OCI-LY3 (cell line): Measurements from ENCODE around the gene RAB35.

Experiments used
- H2AFZ ChIP-seq: fragments of 200-600, 300-600 bp; shearing (Covaris generic); 2 replicates; pipeline ENCODE4 v1.6.0; 2014; ENCODE audit warnings: antibody characterized with exemption, low read depth, low read length
- H3K27ac ChIP-seq: fragments of 200-600, 300-600 bp; sonication (generic); 2 replicates; pipeline ENCODE4 v1.5.1; 2014; ENCODE audit warnings: mild to moderate bottlenecking, low read length, moderate library complexity, mixed read lengths
- H3K27me3 ChIP-seq: fragments of 200-600, 300-600 bp; sonication (generic); 2 replicates; pipeline ENCODE4 v1.6.1; 2014; ENCODE audit warnings: low read depth, low read length, mixed read lengths
- H3K36me3 ChIP-seq: fragments of 200-600, 300-600 bp; sonication (generic); replicated peaks from 2 replicates; pipeline ENCODE3; 2014; ENCODE audit warnings: low read depth, low read length, mixed read lengths
- H3K4me1 ChIP-seq: fragments of 300-600, 200-600 bp; sonication (generic); 2 replicates; pipeline ENCODE4 v1.6.1; 2014; ENCODE audit warnings: low read length, mixed read lengths
- H3K4me2 ChIP-seq: fragments of 200-600, 300-600 bp; sonication (generic); 2 replicates; pipeline ENCODE4 v1.6.1; 2014; ENCODE audit warnings: low read length, mixed read lengths
- H3K4me3 ChIP-seq: fragments of 300-600, 200-600 bp; sonication (generic); 2 replicates; pipeline ENCODE4 v1.5.1; 2014; ENCODE audit warnings: antibody characterized with exemption, mild to moderate bottlenecking, low read length, moderate library complexity
- H3K79me2 ChIP-seq: fragments of 300-600, 200-600 bp; shearing (Covaris generic); 2 replicates; pipeline ENCODE4 v1.6.1; 2014; ENCODE audit warnings: mild to moderate bottlenecking, low read length, mixed read lengths
- H3K9ac ChIP-seq: fragments of 300-600, 200-600 bp; shearing (Covaris generic); 2 replicates; pipeline ENCODE4 v1.6.0; 2014; ENCODE audit warnings: mild to moderate bottlenecking, low read length, moderate library complexity
- H3K9me3 ChIP-seq: fragments of 200-600, 300-600 bp; shearing (Covaris generic); 2 replicates; pipeline ENCODE4 v1.6.1; 2014; ENCODE audit warnings: low read length, mixed read lengths; ENCODE audit not compliant: insufficient read depth
- H4K20me1 ChIP-seq: fragments of 200-600, 300-600 bp; sonication (generic); 2 replicates; pipeline ENCODE4 v1.6.1; 2016; ENCODE audit warnings: low read length, mixed read lengths; ENCODE audit not compliant: insufficient read depth
- EZH2phosphoT487 ChIP-seq: fragments of 200-600 bp; shearing (Covaris generic); IDR thresholded peaks from 2 replicates; pipeline ENCODE4 v1.6.1; 2018; ENCODE audit warnings: antibody characterized with exemption, mixed run types, low read depth
- TF ChIP-seq, protein P1 (sequence below): fragments of 200-600, 300-600 bp; sonication (generic); IDR thresholded peaks from 2 replicates; pipeline ENCODE4 v1.5.1; 2014; ENCODE audit warnings: antibody characterized with exemption, low read length, low read depth

RAB35 gene

DNA sequence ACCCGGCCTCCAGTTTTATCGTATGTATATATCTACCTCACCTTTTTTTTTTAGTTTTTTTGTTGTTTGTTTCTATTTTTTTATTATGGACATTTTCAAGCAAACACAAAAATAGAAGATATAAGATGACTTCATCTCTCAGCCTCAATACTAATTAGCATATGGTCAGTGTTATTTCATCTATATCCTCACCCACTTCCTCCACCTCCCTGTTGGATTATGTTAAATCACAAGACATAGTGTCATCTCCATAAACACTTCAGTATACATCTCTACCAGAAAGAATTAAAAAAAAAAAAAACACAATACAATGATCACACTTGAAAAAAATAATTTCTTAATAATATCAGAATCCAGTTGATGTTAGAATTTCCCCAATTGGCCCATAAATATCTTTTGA, 34.9 kb downstream of the RAB35 start:
- no peak overlapping the region for H3K4me3 ChIP-seq
- no peak for TF ChIP-seq EZH2phosphoT487
- TF ChIP-seq, protein P1, sequence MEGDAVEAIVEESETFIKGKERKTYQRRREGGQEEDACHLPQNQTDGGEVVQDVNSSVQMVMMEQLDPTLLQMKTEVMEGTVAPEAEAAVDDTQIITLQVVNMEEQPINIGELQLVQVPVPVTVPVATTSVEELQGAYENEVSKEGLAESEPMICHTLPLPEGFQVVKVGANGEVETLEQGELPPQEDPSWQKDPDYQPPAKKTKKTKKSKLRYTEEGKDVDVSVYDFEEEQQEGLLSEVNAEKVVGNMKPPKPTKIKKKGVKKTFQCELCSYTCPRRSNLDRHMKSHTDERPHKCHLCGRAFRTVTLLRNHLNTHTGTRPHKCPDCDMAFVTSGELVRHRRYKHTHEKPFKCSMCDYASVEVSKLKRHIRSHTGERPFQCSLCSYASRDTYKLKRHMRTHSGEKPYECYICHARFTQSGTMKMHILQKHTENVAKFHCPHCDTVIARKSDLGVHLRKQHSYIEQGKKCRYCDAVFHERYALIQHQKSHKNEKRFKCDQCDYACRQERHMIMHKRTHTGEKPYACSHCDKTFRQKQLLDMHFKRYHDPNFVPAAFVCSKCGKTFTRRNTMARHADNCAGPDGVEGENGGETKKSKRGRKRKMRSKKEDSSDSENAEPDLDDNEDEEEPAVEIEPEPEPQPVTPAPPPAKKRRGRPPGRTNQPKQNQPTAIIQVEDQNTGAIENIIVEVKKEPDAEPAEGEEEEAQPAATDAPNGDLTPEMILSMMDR, result no peak
- H3K36me3 ChIP-seq, result peaks cover 5% of the 10 kb centered on the region
- H3K27ac ChIP-seq, result no peak overlapping the region
- H4K20me1 ChIP-seq, result no peaks in the 10 kb centered on the region
- peaks cover 4% of the 10 kb centered on the region; the same call in 1 of the 2 replicates for H3K4me1 ChIP-seq
- H3K4me2 ChIP-seq, result no peak overlapping the region
- H3K27me3 ChIP-seq, result no peaks in the 10 kb centered on the region
- H2AFZ ChIP-seq, result no peak overlapping the region
- no peak overlapping the region for H3K9ac ChIP-seq
- no peaks in the 10 kb centered on the region for H3K79me2 ChIP-seq
- H3K9me3 ChIP-seq, result no peaks in the 10 kb centered on the region

DNA sequence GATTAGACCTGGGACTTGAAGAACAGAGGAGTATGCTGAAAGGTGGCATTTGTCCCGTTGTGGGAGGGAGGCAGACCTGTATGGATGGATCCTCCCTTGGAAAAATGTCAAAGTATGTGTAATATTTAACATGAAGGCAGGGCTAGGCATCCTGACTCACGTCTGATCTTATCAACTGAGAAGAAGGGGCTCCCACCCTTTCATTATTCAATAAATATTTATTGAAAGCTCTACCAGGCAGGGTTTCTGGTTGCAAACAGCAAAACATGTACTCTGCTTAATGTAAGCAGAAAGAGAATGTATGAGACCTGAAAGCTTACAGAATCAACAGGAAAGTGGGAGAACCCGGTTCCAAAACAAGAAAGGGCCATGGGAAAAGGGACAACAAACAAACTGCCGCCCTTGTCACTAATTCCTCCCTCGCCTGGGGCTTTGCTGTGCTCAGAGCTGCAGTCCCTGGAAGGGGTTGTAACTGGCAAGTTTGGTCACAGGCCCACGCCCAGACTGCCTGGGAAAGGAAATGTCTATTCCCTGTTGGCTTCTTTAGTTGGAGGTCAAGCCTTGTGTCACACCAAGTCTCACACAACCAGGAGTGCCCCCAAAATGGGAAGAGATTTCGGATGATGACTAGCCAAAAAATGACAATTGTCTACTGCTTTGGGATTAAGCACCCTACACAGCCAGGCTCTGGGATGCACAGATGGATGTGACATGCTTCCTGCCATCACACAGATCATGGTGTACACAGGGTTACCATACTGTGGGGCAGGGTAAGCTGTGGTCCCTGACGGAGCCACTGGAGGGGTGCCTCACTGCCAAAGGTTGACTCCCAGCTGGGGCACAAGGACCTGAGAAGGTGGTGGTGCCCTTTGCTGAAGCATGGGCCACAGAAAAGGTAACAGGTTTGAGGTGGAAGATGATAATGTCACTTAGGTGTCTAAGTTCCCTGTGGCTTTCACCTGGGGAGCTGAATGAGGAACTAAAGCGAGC, 36.8 kb downstream of the RAB35 start:
- Histone ChIP-seq H3K9me3 (no peaks in the 10 kb centered on the region), H3K4me2 (no peak overlapping the region)

DNA sequence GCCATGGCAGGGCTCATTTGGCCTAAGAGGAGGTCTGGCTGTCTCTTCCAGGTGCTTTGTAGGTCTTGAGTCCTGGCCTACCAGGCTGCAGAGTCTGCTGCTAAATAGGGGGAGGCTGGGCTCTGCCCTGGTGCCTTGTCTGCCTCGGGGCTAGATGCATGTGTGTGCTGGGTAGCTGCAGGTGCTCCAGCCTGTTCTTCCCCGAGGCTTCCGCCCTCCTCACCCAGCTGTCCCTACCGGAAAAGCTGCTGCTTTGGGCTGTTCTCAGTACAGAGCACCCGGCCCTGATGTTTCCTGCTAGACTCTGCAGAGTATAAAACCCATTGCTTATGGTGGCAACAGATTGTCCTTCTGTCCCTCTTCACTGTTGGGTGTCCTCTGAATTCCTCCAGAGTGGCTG, 37.7 kb downstream of the RAB35 start:
- Histone ChIP-seq H4K20me1 (no peaks in the 10 kb centered on the region), H2AFZ (no peak overlapping the region), H3K27ac (no peak overlapping the region), H3K4me2 (no peak overlapping the region), H3K4me1 (peaks cover 13% of the 10 kb centered on the region), H3K4me3 (no peak overlapping the region), H3K9ac (no peak overlapping the region), H3K27me3 (no peaks in the 10 kb centered on the region), H3K9me3 (no peaks in the 10 kb centered on the region), H3K79me2 (no peaks in the 10 kb centered on the region), H3K36me3 (peaks cover 6% of the 10 kb centered on the region)
- no peak for TF ChIP-seq EZH2phosphoT487
- TF ChIP-seq, protein P1, result no peak

More for the DNA sequence above, 36.8 kb downstream of the RAB35 start:
- no peak overlapping the region for H3K4me3 ChIP-seq
- H3K9ac ChIP-seq, result no peak overlapping the region
- H3K36me3 ChIP-seq, result peaks cover 6% of the 10 kb centered on the region
- no peaks in the 10 kb centered on the region for H3K79me2 ChIP-seq
- peaks cover 10% of the 10 kb centered on the region for H3K4me1 ChIP-seq
- H3K27me3 ChIP-seq, result no peaks in the 10 kb centered on the region
- TF ChIP-seq EZH2phosphoT487, result no peak
- TF ChIP-seq, protein P1, result no peak
- no peak overlapping the region for H3K27ac ChIP-seq
- no peak overlapping the region for H2AFZ ChIP-seq
- no peaks in the 10 kb centered on the region for H4K20me1 ChIP-seq

DNA sequence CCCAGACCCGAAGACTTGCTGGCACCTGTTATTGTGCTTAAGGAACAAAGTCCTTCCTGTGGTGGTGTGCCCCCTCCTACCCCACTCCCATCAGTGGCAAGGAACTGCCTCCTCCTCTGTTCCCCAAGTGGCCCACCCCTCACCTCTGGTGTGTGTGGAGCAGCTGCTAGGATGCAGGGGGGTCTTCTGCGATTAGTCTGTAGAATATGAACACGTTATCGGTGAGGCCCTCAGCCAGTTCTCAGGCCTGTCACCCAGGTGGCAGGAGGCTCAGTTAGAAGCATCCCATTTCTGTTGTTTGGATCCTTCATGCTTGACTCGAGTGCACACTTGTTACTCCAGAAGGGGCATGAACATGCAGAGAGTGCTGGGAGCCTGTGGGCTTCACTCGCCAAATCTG, 39.3 kb downstream of the RAB35 start:
- Histone ChIP-seq H2AFZ (no peak overlapping the region), H3K9me3 (no peaks in the 10 kb centered on the region), H3K4me1 (peaks cover 13% of the 10 kb centered on the region), H3K27me3 (no peaks in the 10 kb centered on the region), H3K4me3 (no peak overlapping the region), H3K36me3 (peaks cover 8% of the 10 kb centered on the region), H3K79me2 (no peaks in the 10 kb centered on the region), H3K4me2 (no peak overlapping the region), H3K9ac (no peak overlapping the region), H3K27ac (no peak overlapping the region), H4K20me1 (no peaks in the 10 kb centered on the region)
- no peak for TF ChIP-seq EZH2phosphoT487
- TF ChIP-seq, protein P1, result no peak
